Transverse colon (tissue), 4 donors: ENCODE results near the gene BACH2. TPM values are rescaled to one million over a fixed set of nuclear protein-coding genes. Genes with fewer than 3 reads are reported as not detected.

Source experiments
- DNase-seq: peaks from one replicate; pipeline ENCODE4 v3.0.0-alpha.2; 2019
- H3K27ac ChIP-seq, 4 donors: fragments of 200-600 bp; sonication (generic); 2 replicates each; pipeline ENCODE4 v1.5.1; 2016 to 2018; ENCODE audit warnings: inconsistent platforms in 4 of 4
- H3K27me3 ChIP-seq: fragments of 200-600 bp; sonication (generic); 2 replicates; pipeline ENCODE4 v1.5.1; 2017; ENCODE audit warnings: inconsistent platforms
- H3K36me3 ChIP-seq, 4 donors: fragments of 200-600 bp; sonication (generic); 2 replicates each; pipeline ENCODE4 v1.5.1; 2017 to 2019; ENCODE audit warnings: inconsistent platforms in 4 of 4
- H3K4me1 ChIP-seq, 4 donors: fragments of 200-600 bp; sonication (generic); 2 replicates each; pipeline ENCODE4 v1.5.1; 2017 to 2020; ENCODE audit warnings: inconsistent platforms in 4 of 4
- H3K4me3 ChIP-seq, 4 donors: fragments of 200-600 bp; sonication (generic); 1 replicate in 1 of 4; 2 replicates in 3 of 4; pipeline versions ENCODE4 v1.5.1 to v1.6.1; 2017 to 2019; ENCODE audit warnings: inconsistent platforms in 4 of 4
- H3K9me3 ChIP-seq, 2 donors: fragments of 200-600 bp; sonication (generic); 2 replicates each; pipeline ENCODE4 v1.5.1; 2017 to 2019; ENCODE audit warnings: inconsistent platforms in 2 of 2
- EP300 ChIP-seq: sonication (generic); formaldehyde crosslinking; IDR thresholded peaks from one replicate; pipeline ENCODE4 v1.6.1; 2017; ENCODE audit warnings: antibody characterized with exemption, low read depth
- POLR2A ChIP-seq: fragments of 450-650 bp; IDR thresholded peaks from one replicate; pipeline ENCODE4 v1.6.1; 2016; ENCODE audit warnings: antibody characterized with exemption, mild to moderate bottlenecking, moderate library complexity
- POLR2AphosphoS5 ChIP-seq, 3 donors: sonication (generic); formaldehyde crosslinking; IDR thresholded peaks; one replicate each; pipeline ENCODE4 v1.6.1; 2016; ENCODE audit warnings: antibody characterized with exemption in 3 of 3
- WGBS, 2 donors: methylation state at CpG; one replicate each; pipeline ENCODE4 v1.1.5; 2018; ENCODE audit warnings: low coverage in 1 of 2; 5-methylcytosine and 5-hydroxymethylcytosine counted together
- in situ Hi-C, 4 donors: fragments of 200-750 bp; cut with MboI; loops; one replicate each; pipeline versions ENCODE4 v1.15.0 to v1.15.1; 2017; ENCODE audit warnings: low sequenced_read_pairs in 3 of 4, low pct_ligation_motif_present in 1 of 4, low pct_unique_long_range_greater_than_20kb in 1 of 4
- intact Hi-C: fragments of 100-400 bp; cut with DNase I; formaldehyde crosslinking; loops from one replicate; pipeline ENCODE4 v1.15.1; 2023; ENCODE audit warnings: low total_unique reads
- total RNA-seq, 4 donors: library from RNA; depleted of rRNA; stranded (reverse); fragments of >200 nt; gene quantifications; one replicate each; pipeline ENCODE4 v1.1.0, GENCODE V29; 2016
- TF ChIP-seq, protein P1 (sequence below), 5 experiments: fragments of 200-600 bp in 3 of 5; fragments of 450-650 bp in 2 of 5; sonication (generic) in 3 of 5; IDR thresholded peaks; 1 replicate in 2 of 5; 2 replicates in 3 of 5; pipeline ENCODE4 v1.5.1; 2016 to 2017; ENCODE audit warnings: antibody characterized with exemption in 5 of 5, inconsistent platforms in 3 of 5, mild to moderate bottlenecking in 2 of 5, moderate library complexity in 1 of 5

The BACH2 gene
- total RNA-seq, 4 donors from 2014 or later = 0.20 to 7.5 (median 2.4) TPM

DNA sequence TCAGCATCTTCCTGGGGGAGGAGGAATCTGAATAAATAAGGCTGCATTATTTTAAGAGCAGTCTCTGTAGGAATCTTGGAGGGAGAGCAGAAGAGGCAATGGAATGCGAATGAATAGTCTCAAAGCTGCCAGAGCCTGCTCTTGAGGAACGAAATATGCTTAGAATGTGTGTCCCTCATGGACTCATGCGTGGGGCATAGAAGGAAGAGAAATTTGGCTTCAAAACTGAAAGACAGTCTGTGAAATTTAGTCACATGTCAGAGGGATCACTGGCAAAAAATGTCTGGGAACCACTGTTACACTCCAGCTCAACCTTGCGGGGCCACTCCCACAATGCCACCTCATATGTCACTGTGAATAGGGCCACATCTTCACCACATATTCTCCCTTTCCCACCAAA is 306.9 kb downstream of the BACH2 start:
- H3K36me3 ChIP-seq = no peaks in the 10 kb centered on the region
- H3K27ac ChIP-seq = no peak overlapping the region
- no peaks in the 10 kb centered on the region for H3K9me3 ChIP-seq
- in situ Hi-C loops = no loop called here
- TF ChIP-seq POLR2AphosphoS5 (IDR thresholded peaks at IDR 0.05) (no peak), POLR2A (no peak), EP300 (no peak)
- TF ChIP-seq, protein P1, sequence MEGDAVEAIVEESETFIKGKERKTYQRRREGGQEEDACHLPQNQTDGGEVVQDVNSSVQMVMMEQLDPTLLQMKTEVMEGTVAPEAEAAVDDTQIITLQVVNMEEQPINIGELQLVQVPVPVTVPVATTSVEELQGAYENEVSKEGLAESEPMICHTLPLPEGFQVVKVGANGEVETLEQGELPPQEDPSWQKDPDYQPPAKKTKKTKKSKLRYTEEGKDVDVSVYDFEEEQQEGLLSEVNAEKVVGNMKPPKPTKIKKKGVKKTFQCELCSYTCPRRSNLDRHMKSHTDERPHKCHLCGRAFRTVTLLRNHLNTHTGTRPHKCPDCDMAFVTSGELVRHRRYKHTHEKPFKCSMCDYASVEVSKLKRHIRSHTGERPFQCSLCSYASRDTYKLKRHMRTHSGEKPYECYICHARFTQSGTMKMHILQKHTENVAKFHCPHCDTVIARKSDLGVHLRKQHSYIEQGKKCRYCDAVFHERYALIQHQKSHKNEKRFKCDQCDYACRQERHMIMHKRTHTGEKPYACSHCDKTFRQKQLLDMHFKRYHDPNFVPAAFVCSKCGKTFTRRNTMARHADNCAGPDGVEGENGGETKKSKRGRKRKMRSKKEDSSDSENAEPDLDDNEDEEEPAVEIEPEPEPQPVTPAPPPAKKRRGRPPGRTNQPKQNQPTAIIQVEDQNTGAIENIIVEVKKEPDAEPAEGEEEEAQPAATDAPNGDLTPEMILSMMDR (IDR thresholded peaks at IDR 0.05) = no peak
- peaks cover 0 to 7% (median 1%) of the 10 kb centered on the region in 4 donors for H3K4me1 ChIP-seq
- intact Hi-C loops = no loop called here
- H3K4me3 ChIP-seq = no peak overlapping the region
- 55 to 85% methylated on average over 2 to 4 of the region's 4 CpGs for WGBS, 2 donors
- DNase-seq = no peak
- no peaks in the 10 kb centered on the region for H3K27me3 ChIP-seq

DNA sequence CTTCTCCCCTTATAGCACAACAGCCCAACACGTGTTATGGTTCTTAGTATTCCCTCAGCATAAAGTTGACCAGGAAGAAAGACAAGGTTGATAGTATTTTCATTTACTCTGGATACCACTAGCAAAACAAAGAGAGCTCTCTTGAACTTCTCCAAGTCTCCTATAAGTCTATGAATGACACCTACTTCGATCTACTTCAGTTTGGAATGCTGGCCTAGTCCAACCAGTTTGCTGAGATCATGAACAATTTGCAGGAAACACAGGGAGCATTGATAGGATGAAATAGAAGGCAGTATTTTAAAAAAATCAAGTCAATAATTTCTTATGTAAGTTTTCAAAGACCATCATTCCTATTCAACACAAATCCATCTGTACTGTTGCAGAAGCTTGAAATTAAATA is 308.8 kb downstream of the BACH2 start:
- no peak for TF ChIP-seq POLR2A
- TF ChIP-seq EP300 = no peak
- TF ChIP-seq POLR2AphosphoS5 (IDR thresholded peaks at IDR 0.05) = no peak
- TF ChIP-seq, protein P1 (IDR thresholded peaks at IDR 0.05) = no peak
- no peaks in the 10 kb centered on the region for H3K27me3 ChIP-seq
- H3K36me3 ChIP-seq = no peaks in the 10 kb centered on the region
- in situ Hi-C loops = no loop called here
- H3K9me3 ChIP-seq = no peaks in the 10 kb centered on the region
- intact Hi-C loops = no loop called here
- no peak for DNase-seq
- no peak overlapping the region for H3K27ac ChIP-seq
- peaks cover 0 to 7% (median 1%) of the 10 kb centered on the region in 4 donors for H3K4me1 ChIP-seq
- no peak overlapping the region for H3K4me3 ChIP-seq
- WGBS, 2 donors = 67 to 81% methylated on average over 2 of the region's 2 CpGs

DNA sequence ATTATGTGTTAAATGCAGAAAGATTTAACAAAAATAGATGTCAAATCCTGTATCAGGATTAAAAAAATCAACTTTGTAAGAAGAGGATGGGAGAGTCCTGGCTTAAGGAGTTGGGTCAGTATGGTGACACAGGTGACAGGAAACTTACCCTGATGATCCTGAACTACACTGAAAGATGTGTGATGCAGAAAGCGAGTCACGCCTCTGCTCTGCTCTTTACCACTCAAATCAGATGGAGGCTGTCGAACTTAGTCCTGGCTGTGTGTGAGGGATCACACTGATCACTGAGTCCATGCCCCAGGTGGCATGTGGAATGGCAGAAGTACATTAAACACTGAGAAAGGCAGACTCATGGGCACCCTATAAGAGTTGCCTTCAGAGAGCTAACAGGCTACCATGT is 309.5 kb downstream of the BACH2 start:
- Histone ChIP-seq H3K4me3 (no peak overlapping the region), H3K36me3 (no peaks in the 10 kb centered on the region), H3K27me3 (no peaks in the 10 kb centered on the region), H3K27ac (no peak overlapping the region), H3K4me1 (peaks cover 0 to under 1% (median 0%) of the 10 kb centered on the region in 4 donors), H3K9me3 (no peaks in the 10 kb centered on the region)
- TF ChIP-seq POLR2AphosphoS5 (IDR thresholded peaks at IDR 0.05) (no peak), POLR2A (no peak), EP300 (no peak)
- TF ChIP-seq, protein P1 (IDR thresholded peaks at IDR 0.05) = no peak
- intact Hi-C loops (no loop called here), in situ Hi-C loops (no loop called here)
- DNase-seq = no peak
- WGBS, 2 donors = 84 to 89% methylated on average over 2 to 3 of the region's 3 CpGs

DNA sequence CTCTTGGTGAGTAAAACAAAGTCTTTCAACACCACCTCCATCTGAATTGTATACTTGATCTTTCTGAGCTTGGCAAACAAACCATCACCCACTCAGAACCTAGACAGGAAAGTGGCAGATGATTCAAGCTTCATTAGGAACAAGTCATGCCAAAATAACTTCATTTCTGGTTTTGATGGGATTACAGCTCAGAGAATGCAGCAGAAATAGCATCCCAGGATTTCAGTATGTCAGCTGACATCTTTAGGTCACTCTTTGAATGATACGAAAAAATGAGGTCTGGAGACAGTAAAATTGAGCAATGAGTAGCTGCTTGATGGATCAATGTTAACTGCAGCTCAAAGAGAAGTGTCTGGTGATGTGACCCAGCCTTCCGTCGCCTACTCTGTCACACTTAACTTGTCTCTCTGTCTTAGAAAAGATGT is 310.0 kb downstream of the BACH2 start:
- no peaks in the 10 kb centered on the region for H3K36me3 ChIP-seq
- DNase-seq = no peak
- intact Hi-C loops (no loop called here), in situ Hi-C loops (no loop called here)
- H3K4me1 ChIP-seq = no peaks in the 10 kb centered on the region
- WGBS, 2 donors = 90 to 100% methylated on average over 1 to 3 of the region's 3 CpGs
- no peak overlapping the region for H3K4me3 ChIP-seq
- H3K27ac ChIP-seq = no peak overlapping the region
- TF ChIP-seq EP300 (no peak), POLR2AphosphoS5 (IDR thresholded peaks at IDR 0.05) (no peak), POLR2A (no peak)
- TF ChIP-seq, protein P1 (IDR thresholded peaks at IDR 0.05) = no peak
- no peaks in the 10 kb centered on the region for H3K9me3 ChIP-seq
- no peaks in the 10 kb centered on the region for H3K27me3 ChIP-seq
